Stimulated activated CD4-positive, alpha-beta T cell treated with anti-CD3 and anti-CD28 coated beads, Interleukin-4, amount 100 ng/mL, for 1 hour (primary cell): Measurements from ENCODE around the gene FASN.

Experiments used
- DNase-seq: peaks from one replicate; pipeline ENCODE4 v3.0.0-alpha.2; 2020

Gene FASN

GRCh38 chr17:82086941-82087906 lies 10.8 kb downstream of the FASN start:
- DNase-seq = no peak

- DNase-seq = no peak
Measured at GRCh38 chr17:82085931-82086764, 11.9 kb downstream of the FASN start.

GRCh38 chr17:82085031-82085861 lies 12.8 kb downstream of the FASN start:
- DNase-seq = no peak

GRCh38 chr17:82084373-82085030 lies 13.5 kb downstream of the FASN start:
- DNase-seq = no peak

GRCh38 chr17:82083533-82084359 lies 14.3 kb downstream of the FASN start:
- no peak for DNase-seq

GRCh38 chr17:82083009-82083408 lies 15.0 kb downstream of the FASN start:
- DNase-seq = no peak

GRCh38 chr17:82082456-82082855 lies 15.6 kb downstream of the FASN start:
- no peak for DNase-seq

- no peak for DNase-seq
Measured at GRCh38 chr17:82081966-82082365, 16.1 kb downstream of the FASN start.

- no peak for DNase-seq
Measured at GRCh38 chr17:82081546-82081945, 16.5 kb downstream of the FASN start.

- DNase-seq = no peak
Measured at GRCh38 chr17:82080789-82081464, 17.1 kb downstream of the FASN start.

GRCh38 chr17:82080048-82080788 lies 17.8 kb downstream of the FASN start:
- no peak for DNase-seq

GRCh38 chr17:82079001-82079677 lies 18.9 kb downstream of the FASN start:
- no peak for DNase-seq

- no peak for DNase-seq
Measured at GRCh38 chr17:82078433-82078832, 19.6 kb downstream of the FASN start.

- no peak for DNase-seq
Measured at GRCh38 chr17:82077617-82078358, 20.2 kb downstream of the FASN start.

- DNase-seq = no peak
Measured at GRCh38 chr17:82076785-82077591, 21.0 kb downstream of the FASN start.

- no peak for DNase-seq
Measured at GRCh38 chr17:82076018-82076784, 21.8 kb downstream of the FASN start.

GRCh38 chr17:82073446-82073845 lies 24.6 kb downstream of the FASN start:
- no peak for DNase-seq
